Naive thymus-derived CD4-positive, alpha-beta T cell (primary cell): ENCODE results near the gene ATP6V1A. TPM values are rescaled to one million over a fixed set of nuclear protein-coding genes. Genes with fewer than 3 reads are reported as not detected.

Experiments used
- ATAC-seq: fragments of 150-1000 bp; cut with Tn5 transposase; 2 replicates; pipeline ENCODE4 v1.10.0; 2021; ENCODE audit warnings: mild to moderate bottlenecking, moderate library complexity
- CTCF ChIA-PET: fragments of 350-600 bp; sonication (Branson Sonifier 250); formaldehyde crosslinking; loops from one replicate; lab custom pipeline; 2021; ENCODE audit warnings: antibody characterized with exemption; lab: Charles Lee
- POLR2A ChIA-PET: fragments of 350-600 bp; sonication (Branson Sonifier 250); formaldehyde crosslinking; loops from one replicate; lab custom pipeline; 2021; ENCODE audit warnings: antibody characterized with exemption, inconsistent platforms; lab: Charles Lee
- DNase-seq, 9 donors: peaks; one replicate each; pipeline versions ENCODE4 v3.0.0 to v3.0.0-alpha.2; 2020 to 2022; ENCODE audit warnings: mixed read lengths in 1 of 9
- H3K27ac ChIP-seq: one replicate; pipeline ENCODE4 v1.7.0; 2013; ENCODE audit warnings: mild to moderate bottlenecking, low read depth, low read length, moderate library complexity
- H3K27me3 ChIP-seq, 2 donors: one replicate each; pipeline ENCODE4 v1.7.0; 2013; ENCODE audit warnings: low read length in 2 of 2, mild to moderate bottlenecking in 2 of 2, moderate library complexity in 2 of 2; ENCODE audit not compliant: control insufficient read depth in 2 of 2, insufficient read depth in 2 of 2
- H3K36me3 ChIP-seq, 3 experiments: 1 replicate in 2 of 3; 2 replicates in 1 of 3; pipeline ENCODE4 v1.7.0; 2013; ENCODE audit warnings: low read length in 3 of 3, mild to moderate bottlenecking in 3 of 3, moderate library complexity in 1 of 3; ENCODE audit not compliant: insufficient read depth in 3 of 3, control insufficient read depth in 2 of 3
- H3K4me1 ChIP-seq, 2 donors: one replicate each; pipeline ENCODE4 v1.7.0; 2013; ENCODE audit warnings: low read length in 2 of 2, mild to moderate bottlenecking in 2 of 2, moderate library complexity in 1 of 2; ENCODE audit not compliant: control insufficient read depth in 2 of 2, insufficient read depth in 2 of 2
- H3K4me3 ChIP-seq: 2 replicates; pipeline ENCODE4 v1.7.0; 2013; ENCODE audit warnings: mild to moderate bottlenecking, low read length
- H3K9me3 ChIP-seq, 3 experiments: 1 replicate in 2 of 3; 2 replicates in 1 of 3; pipeline ENCODE4 v1.7.0; 2013; ENCODE audit warnings: low read length in 3 of 3; ENCODE audit not compliant: control insufficient read depth in 2 of 3
- H3K27ac Mint-ChIP-seq, 9 donors: one replicate each; pipeline ENCODE4 v1.8.0; 2020 to 2022; ENCODE audit warnings: mixed read lengths in 9 of 9, mild to moderate bottlenecking in 8 of 9, moderate library complexity in 5 of 9, inconsistent platforms in 2 of 9
- H3K27me3 Mint-ChIP-seq, 5 donors: one replicate each; pipeline ENCODE4 v1.8.0; 2021 to 2022; ENCODE audit warnings: mixed read lengths in 5 of 5, mild to moderate bottlenecking in 1 of 5
- H3K36me3 Mint-ChIP-seq, 5 donors: one replicate each; pipeline ENCODE4 v1.8.0; 2020 to 2022; ENCODE audit warnings: mixed read lengths in 5 of 5, mild to moderate bottlenecking in 3 of 5, inconsistent platforms in 1 of 5
- H3K4me1 Mint-ChIP-seq, 7 donors: one replicate each; pipeline ENCODE4 v1.8.0; 2020 to 2022; ENCODE audit warnings: mixed read lengths in 7 of 7, mild to moderate bottlenecking in 3 of 7, inconsistent platforms in 1 of 7
- H3K4me3 Mint-ChIP-seq, 10 donors: one replicate each; pipeline ENCODE4 v1.8.0; 2020 to 2022; ENCODE audit warnings: mild to moderate bottlenecking in 10 of 10, mixed read lengths in 10 of 10, moderate library complexity in 6 of 10, inconsistent platforms in 2 of 10
- H3K9me3 Mint-ChIP-seq, 11 donors: one replicate each; pipeline ENCODE4 v1.8.0; 2020 to 2022; ENCODE audit warnings: mixed read lengths in 11 of 11, mild to moderate bottlenecking in 4 of 11, inconsistent platforms in 1 of 11, moderate library complexity in 1 of 11
- intact Hi-C, 2 donors: fragments of 100-400 bp; cut with micrococcal nuclease; formaldehyde crosslinking; loops; one replicate each; pipeline ENCODE4 v1.15.1; 2023
- polyA plus RNA-seq, 2 donors: library from polyadenylated mRNA; unstranded; fragments of 300-500 nt; fragmentation: Illumina TruSeq; gene quantifications; one replicate each; pipeline ENCODE4 v1.2.3, GENCODE V29; 2021
- total RNA-seq, 6 experiments: library from RNA in 5 of 6; stranded (reverse) in 5 of 6; gene quantifications; 1 replicate in 5 of 6; 2 replicates in 1 of 6; pipeline ENCODE4 v1.2.3 and lab custom pipeline; 2021 to 2026

The ATP6V1A gene
- total and polyA plus RNA-seq, 7 experiments from 2014 or later: 11.9 to 44.8 (median 29.0) TPM

DNA sequence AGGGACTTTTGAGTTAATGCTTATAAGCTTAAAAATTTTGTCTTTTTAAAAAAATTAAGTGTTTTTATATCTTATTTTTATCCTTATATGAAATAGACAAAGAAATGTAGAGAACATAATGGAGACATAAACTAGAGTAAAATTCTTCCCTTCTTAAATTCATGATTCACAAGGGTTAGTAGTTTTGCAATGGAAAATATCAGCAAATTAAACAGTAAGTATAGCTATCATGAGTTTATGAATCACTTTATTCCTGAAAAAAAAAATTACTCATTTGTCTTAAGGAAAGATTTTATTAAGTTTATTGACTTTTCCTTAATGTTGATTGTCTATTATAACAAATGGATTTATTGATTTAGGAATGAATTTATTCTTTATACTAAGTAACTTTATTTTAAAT lies 4.3 kb downstream of the ATP6V1A start:
- Mint-ChIP-seq H3K27ac (no peak overlapping the region), H3K9me3 (peaks cover 0 to 6% (median 0%) of the 10 kb centered on the region in 11 donors), H3K27me3 (no peaks in the 10 kb centered on the region), H3K36me3 (peaks cover 0 to 10% (median 8%) of the 10 kb centered on the region in 5 donors), H3K4me3 (no peak overlapping the region), H3K4me1 (peaks cover 28 to 56% (median 40%) of the 10 kb centered on the region in 7 donors)
- intact Hi-C loops: no loop called here
- Histone ChIP-seq H3K27ac (no peak overlapping the region), H3K4me3 (no peak overlapping the region), H3K4me1 (peaks cover 9 to 17% of the 10 kb centered on the region in 2 donors), H3K36me3 (no peaks in the 10 kb centered on the region), H3K27me3 (no peaks in the 10 kb centered on the region), H3K9me3 (no peaks in the 10 kb centered on the region)
- ChIA-PET POLR2A (no interaction called here), CTCF (interaction anchor here (0.7 to 1.0 kb wide), 2 partner anchors 9 to 14 kb away, joined by 3 to 4 read pairs; no protein-coding TSS in a partner anchor)
- ATAC-seq (no peak), DNase-seq (no peak)

DNA sequence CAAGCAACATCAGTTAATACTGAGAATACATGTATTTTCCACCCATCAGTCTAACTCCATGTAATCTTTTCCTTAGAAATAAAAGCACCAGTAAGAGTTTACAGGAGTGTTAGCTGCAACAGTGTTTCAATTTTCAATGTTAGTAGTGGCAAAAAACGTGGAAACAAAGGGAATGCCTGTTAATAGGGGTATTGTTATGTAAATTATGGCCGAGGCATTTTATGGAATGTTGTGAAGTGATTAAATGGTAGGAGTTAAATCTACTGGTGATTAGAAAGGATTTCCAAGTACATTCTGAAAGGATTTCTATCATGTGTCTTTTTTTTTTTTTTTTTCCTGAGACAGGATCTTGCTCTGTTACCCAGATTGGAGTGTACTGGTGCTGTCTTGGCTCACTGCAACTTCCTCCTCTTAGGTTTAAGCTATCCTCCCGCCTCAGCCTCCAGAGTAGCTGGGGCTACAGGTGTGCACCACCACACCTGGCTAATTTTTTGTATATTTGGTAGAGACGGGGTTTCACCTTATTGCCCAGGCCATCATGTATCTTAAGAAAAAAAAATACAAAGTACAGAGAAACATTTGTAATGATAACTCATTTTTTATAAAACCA lies 6.6 kb downstream of the ATP6V1A start:
- H3K9me3 ChIP-seq: peaks cover 0 to 5% (median 0%) of the 10 kb centered on the region in 3 experiments
- Mint-ChIP-seq H3K4me1 (peaks cover 15 to 46% (median 37%) of the 10 kb centered on the region in 7 donors), H3K27me3 (no peaks in the 10 kb centered on the region), H3K4me3 (no peak overlapping the region), H3K36me3 (peaks cover 0 to 16% (median 14%) of the 10 kb centered on the region in 5 donors), H3K9me3 (peaks cover 2 to 5% (median 4%) of the 10 kb centered on the region in 11 donors), H3K27ac (no peak overlapping the region)
- CTCF ChIA-PET: interaction anchor here (0.7 kb wide), 1 partner anchor 260 kb away, joined by 5 read pairs; no protein-coding TSS in a partner anchor
- no peak for ATAC-seq
- H3K27me3 ChIP-seq: no peaks in the 10 kb centered on the region
- H3K27ac ChIP-seq: no peak overlapping the region
- POLR2A ChIA-PET: interaction anchor here (0.7 kb wide), 1 partner anchor 130 kb away, joined by 3 read pairs; no protein-coding TSS in a partner anchor
- H3K36me3 ChIP-seq: no peaks in the 10 kb centered on the region
- intact Hi-C loops: no loop called here
- DNase-seq: no peak
- peaks cover 0 to 4% of the 10 kb centered on the region in 2 donors for H3K4me1 ChIP-seq
- no peak overlapping the region for H3K4me3 ChIP-seq

DNA sequence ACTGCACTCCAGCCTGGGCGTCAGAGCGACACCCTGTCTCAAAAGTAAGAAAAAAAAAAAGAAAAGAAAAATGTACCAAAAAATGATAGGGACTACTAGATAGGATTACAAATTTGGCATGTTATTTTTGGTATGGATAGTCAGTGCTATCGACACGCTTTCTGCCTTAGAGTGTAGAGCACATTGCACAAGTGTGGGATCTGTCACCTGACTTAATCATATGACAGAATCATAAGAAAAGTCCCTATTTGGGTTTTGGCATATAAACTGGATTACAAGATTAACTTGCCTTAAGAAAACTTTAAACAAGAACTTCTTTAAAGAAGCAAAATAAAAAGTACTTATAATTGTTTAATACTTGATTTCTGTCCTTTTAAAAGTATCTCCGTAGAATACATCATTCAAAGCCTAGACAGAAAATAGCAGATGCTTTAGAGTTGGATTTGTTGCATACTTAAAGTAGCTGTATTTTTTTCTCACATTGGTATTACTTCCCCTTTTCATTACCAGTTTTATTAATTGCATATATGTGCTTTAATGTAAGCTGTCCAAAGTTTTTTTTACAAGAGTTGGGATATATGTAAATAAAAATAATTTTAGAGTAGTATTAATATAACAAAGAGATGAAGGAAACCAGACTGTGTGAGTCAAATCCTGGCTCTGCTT lies 7.8 kb downstream of the ATP6V1A start:
- Histone ChIP-seq H3K4me3 (no peak overlapping the region), H3K9me3 (peaks cover 0 to 5% (median 0%) of the 10 kb centered on the region in 3 experiments), H3K4me1 (no peaks in the 10 kb centered on the region), H3K27me3 (no peaks in the 10 kb centered on the region), H3K36me3 (no peaks in the 10 kb centered on the region), H3K27ac (no peak overlapping the region)
- peak overlapping the region in 1 of 9 donors; percentile 15 for H3K27ac Mint-ChIP-seq
- no peak overlapping the region for H3K4me3 Mint-ChIP-seq
- DNase-seq: no peak
- intact Hi-C loops: no loop called here
- no peaks in the 10 kb centered on the region for H3K27me3 Mint-ChIP-seq
- no peak for ATAC-seq
- H3K36me3 Mint-ChIP-seq: peaks cover 0 to 20% (median 20%) of the 10 kb centered on the region in 5 donors
- peaks cover 2 to 9% (median 4%) of the 10 kb centered on the region in 11 donors for H3K9me3 Mint-ChIP-seq
- CTCF ChIA-PET: no interaction called here
- POLR2A ChIA-PET: interaction anchor here (0.7 kb wide), 1 partner anchor 147 kb away, joined by 4 read pairs; no protein-coding TSS in a partner anchor
- H3K4me1 Mint-ChIP-seq: peaks cover 6 to 39% (median 26%) of the 10 kb centered on the region in 7 donors

DNA sequence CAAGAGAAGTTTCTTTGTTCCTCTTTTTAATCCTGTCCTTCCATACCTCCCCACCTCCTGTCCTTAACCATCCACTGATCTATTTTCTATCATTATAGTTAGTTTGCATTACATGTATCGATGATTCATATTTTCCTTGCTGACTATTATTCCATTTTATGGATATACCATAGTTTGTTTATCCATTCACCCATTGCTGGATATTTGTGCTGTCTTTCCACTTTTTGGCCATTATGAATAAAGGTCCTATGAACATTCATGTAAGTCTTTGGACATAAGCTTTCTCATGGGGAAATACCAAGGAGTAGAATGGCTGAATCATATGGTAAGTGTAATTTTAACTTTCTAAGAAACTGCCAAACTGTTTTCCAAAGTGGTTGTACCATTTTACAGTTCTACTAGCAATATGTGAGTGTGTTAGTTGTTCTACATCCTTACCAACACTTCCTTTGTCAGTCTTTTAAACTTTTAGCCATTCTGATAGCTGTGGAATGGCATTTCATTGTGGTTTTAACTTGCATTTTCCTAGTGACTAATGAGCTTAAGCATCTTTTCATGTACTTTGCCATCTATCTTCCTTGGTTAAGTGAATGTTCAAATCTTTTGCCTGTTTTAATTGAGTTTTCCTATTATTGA lies 11.7 kb downstream of the ATP6V1A start:
- H3K9me3 Mint-ChIP-seq: peaks cover 2 to 9% (median 4%) of the 10 kb centered on the region in 11 donors
- no peak for DNase-seq
- no peaks in the 10 kb centered on the region for H3K27me3 Mint-ChIP-seq
- CTCF ChIA-PET: no interaction called here
- Histone ChIP-seq H3K36me3 (no peaks in the 10 kb centered on the region), H3K27me3 (no peaks in the 10 kb centered on the region), H3K27ac (no peak overlapping the region), H3K4me3 (no peak overlapping the region), H3K9me3 (peaks cover 0 to 5% (median 0%) of the 10 kb centered on the region in 3 experiments), H3K4me1 (no peaks in the 10 kb centered on the region)
- peak overlapping the region in 1 of 9 donors; percentile 32 for H3K27ac Mint-ChIP-seq
- H3K4me3 Mint-ChIP-seq: no peak overlapping the region
- ATAC-seq: no peak
- peaks cover 3 to 20% (median 9%) of the 10 kb centered on the region in 7 donors for H3K4me1 Mint-ChIP-seq
- intact Hi-C loops: no loop called here
- POLR2A ChIA-PET: interaction anchor here (1.7 kb wide), 1 partner anchor 11 kb away, joined by 4 read pairs; the partner anchor contains the start of gene ATP6V1A
- peaks cover 0 to 20% (median 13%) of the 10 kb centered on the region in 5 donors for H3K36me3 Mint-ChIP-seq

DNA sequence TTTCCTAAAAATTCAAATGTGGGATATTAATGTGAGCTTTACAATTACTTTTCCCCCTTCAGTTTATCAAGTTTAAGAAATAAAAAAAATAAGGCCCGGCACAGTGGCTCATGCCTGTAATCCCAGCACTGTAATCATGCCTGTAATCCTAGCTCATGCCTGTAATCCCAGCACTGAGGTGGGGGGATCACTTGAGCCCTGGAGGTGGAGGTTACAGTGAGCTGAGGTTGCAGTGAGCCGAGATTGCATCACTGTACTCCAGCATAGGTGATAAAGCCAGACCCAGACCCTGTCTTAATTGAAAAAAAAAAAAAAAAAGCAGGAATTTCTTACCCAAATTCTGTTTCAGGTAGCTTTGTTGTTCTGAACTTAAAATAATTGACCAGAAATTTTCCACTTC lies 17.9 kb downstream of the ATP6V1A start:
- intact Hi-C loops: no loop called here
- H3K27me3 Mint-ChIP-seq: no peaks in the 10 kb centered on the region
- no peaks in the 10 kb centered on the region for H3K36me3 ChIP-seq
- DNase-seq: no peak
- H3K4me3 ChIP-seq: no peak overlapping the region
- H3K27me3 ChIP-seq: no peaks in the 10 kb centered on the region
- peaks cover 0 to 7% (median 3%) of the 10 kb centered on the region in 5 donors for H3K36me3 Mint-ChIP-seq
- H3K4me1 ChIP-seq: no peaks in the 10 kb centered on the region
- ChIA-PET POLR2A (no interaction called here), CTCF (interaction anchor here (1.1 kb wide), 1 partner anchor 272 kb away, joined by 3 read pairs; no protein-coding TSS in a partner anchor)
- H3K9me3 Mint-ChIP-seq: no peaks in the 10 kb centered on the region
- no peak for ATAC-seq
- H3K27ac ChIP-seq: no peak overlapping the region
- H3K27ac Mint-ChIP-seq: no peak overlapping the region
- H3K4me1 Mint-ChIP-seq: peaks cover 0 to 12% (median 4%) of the 10 kb centered on the region in 7 donors
- H3K9me3 ChIP-seq: no peaks in the 10 kb centered on the region
- H3K4me3 Mint-ChIP-seq: no peak overlapping the region

DNA sequence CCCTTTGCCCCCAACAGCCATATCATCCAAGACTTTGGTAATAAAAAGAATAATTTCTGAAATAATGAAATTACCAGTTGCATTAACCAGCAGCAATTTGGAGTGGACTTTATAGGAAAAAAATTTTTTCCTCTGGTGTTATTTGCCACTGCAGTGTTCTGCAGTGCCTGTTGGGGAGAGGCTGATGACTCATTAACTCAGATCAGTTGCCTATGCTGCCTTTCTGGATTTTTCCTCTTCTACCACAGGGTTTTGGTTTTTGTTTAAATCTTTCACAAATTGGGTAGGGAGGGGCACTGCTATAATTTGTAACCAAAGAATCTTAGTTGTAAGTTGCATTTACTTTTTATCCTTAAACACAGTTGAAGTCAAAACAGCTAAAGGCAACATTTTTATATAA lies 22.7 kb downstream of the ATP6V1A start:
- Histone ChIP-seq H3K9me3 (no peaks in the 10 kb centered on the region), H3K4me3 (no peak overlapping the region), H3K36me3 (no peaks in the 10 kb centered on the region), H3K27me3 (no peaks in the 10 kb centered on the region), H3K27ac (no peak overlapping the region), H3K4me1 (no peaks in the 10 kb centered on the region)
- DNase-seq: no peak
- Mint-ChIP-seq H3K9me3 (no peaks in the 10 kb centered on the region), H3K27me3 (no peaks in the 10 kb centered on the region), H3K4me1 (peaks cover 2 to 23% (median 12%) of the 10 kb centered on the region in 7 donors), H3K4me3 (no peak overlapping the region), H3K27ac (no peak overlapping the region), H3K36me3 (peaks cover 0 to 7% (median 4%) of the 10 kb centered on the region in 5 donors)
- no peak for ATAC-seq
- CTCF ChIA-PET: no interaction called here
- POLR2A ChIA-PET: no interaction called here
- intact Hi-C loops: no loop called here
